Large intestine (tissue), 3 donors: Measurements from ENCODE around the gene VOPP1. TPM values are rescaled to one million over a fixed set of nuclear protein-coding genes. Genes with fewer than 3 reads are reported as not detected.

ENCODE experiments used
- DNase-seq, 2 donors: peaks; one replicate each; pipeline versions ENCODE4 v3.0.0 to v3.0.0-alpha.2; 2013
- H3K27ac ChIP-seq: one replicate; pipeline ENCODE4 v1.5.1; 2013; ENCODE audit warnings: low read length
- H3K27me3 ChIP-seq: 2 replicates; pipeline ENCODE4 v1.6.1; 2013; ENCODE audit warnings: low read length; ENCODE audit not compliant: control insufficient read depth, insufficient read depth
- H3K36me3 ChIP-seq: 2 replicates; pipeline ENCODE4 v1.6.1; 2013; ENCODE audit warnings: low read length; ENCODE audit not compliant: control insufficient read depth, insufficient read depth
- H3K4me1 ChIP-seq: one replicate; pipeline ENCODE4 v1.6.1; 2013; ENCODE audit warnings: low read length; ENCODE audit not compliant: control insufficient read depth, insufficient read depth
- H3K4me3 ChIP-seq: one replicate; pipeline ENCODE4 v1.5.1; 2013; ENCODE audit warnings: low read length
- H3K9me3 ChIP-seq: one replicate; pipeline ENCODE4 v1.6.1; 2013; ENCODE audit warnings: mild to moderate bottlenecking, low read depth, low read length, moderate library complexity; ENCODE audit not compliant: control insufficient read depth
- WGBS: methylation state at CpG from one replicate; pipeline ENCODE4 v1.1.5; 2013; ENCODE audit warnings: low lambda C conversion rate; ENCODE audit not compliant: insufficient coverage; 5-methylcytosine and 5-hydroxymethylcytosine counted together
- polyA plus RNA-seq: library from polyadenylated mRNA; unstranded; fragments of 120-200 nt; gene quantifications from one replicate; pipeline ENCODE4 v1.2.1, GENCODE V29; 2013

VOPP1 gene
- polyA plus RNA-seq, 1 donor: 29.9 TPM

DNA sequence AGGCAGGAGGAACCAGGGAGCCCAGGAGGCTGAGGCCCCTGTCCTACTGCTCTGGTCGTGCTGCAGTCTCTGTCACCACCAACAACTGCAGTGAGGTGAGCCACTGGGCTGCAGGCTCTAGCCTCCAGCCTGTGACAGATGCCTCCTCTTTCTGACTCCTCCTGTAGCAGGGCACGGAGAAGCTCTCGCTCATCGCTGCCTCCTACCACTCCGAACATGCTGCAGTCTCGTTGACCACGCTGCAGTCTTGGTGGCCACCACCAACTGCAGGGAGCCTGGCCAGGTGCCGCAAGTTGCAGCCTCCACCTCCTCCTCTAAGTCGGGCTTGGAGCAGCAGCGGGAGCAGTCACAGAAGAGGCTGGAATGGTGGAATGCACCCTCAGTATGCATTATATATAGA lies 22.1 kb upstream of the VOPP1 start:
- no peak overlapping the region for H3K27ac ChIP-seq
- no peak overlapping the region for H3K4me3 ChIP-seq
- no peak for DNase-seq
- H3K4me1 ChIP-seq: no peaks in the 10 kb centered on the region
- no peaks in the 10 kb centered on the region for H3K27me3 ChIP-seq
- no peaks in the 10 kb centered on the region for H3K36me3 ChIP-seq
- no CpG with 5 or more reads among the region's 10 CpGs for WGBS
- no peaks in the 10 kb centered on the region for H3K9me3 ChIP-seq

DNA sequence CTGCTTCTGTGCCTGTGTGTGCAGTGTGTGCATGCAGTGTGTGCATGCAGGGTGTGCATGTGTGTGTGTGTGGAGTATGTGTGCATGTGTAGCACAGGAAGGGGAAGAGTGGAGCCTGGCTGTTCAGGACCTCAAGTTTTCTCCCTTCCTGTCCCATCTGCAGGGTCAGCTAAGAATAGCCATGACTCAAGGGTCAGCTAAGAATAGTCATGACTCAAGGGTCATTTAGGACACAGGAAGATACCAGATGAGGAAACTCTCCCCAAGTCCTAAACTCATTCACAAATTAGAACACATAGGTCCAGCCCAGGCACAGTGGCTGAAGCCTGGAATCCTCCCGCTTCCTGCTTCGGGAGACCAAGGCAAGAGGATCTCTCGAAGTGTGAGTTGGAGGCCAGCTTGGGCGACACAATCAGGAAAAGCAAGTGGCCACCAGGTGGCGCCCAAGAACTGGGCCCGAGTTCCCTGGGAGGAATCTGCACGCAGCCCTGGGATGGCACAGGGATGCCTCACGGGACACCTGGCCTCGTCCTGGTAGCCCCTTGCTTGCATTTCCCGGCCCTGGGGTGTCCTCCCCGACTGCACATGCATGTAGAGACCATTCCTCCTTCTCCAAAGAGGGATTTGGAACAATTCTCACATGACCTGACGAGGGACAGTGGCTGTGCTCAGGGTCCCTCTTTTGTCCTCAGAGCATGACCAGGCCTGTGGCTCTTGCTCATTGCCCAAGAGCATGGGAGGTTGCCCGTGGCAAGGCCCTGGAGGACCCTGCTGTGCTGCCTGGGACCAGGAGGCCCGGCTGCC lies 21.4 kb upstream of the VOPP1 start:
- Histone ChIP-seq H3K4me1 (no peaks in the 10 kb centered on the region), H3K9me3 (no peaks in the 10 kb centered on the region), H3K36me3 (no peaks in the 10 kb centered on the region), H3K27me3 (no peaks in the 10 kb centered on the region), H3K27ac (no peak overlapping the region), H3K4me3 (no peak overlapping the region)
- WGBS: 90% methylated on average over 2 of the region's 14 CpGs
- DNase-seq: peak in 1 of 2 donors; percentile 23

DNA sequence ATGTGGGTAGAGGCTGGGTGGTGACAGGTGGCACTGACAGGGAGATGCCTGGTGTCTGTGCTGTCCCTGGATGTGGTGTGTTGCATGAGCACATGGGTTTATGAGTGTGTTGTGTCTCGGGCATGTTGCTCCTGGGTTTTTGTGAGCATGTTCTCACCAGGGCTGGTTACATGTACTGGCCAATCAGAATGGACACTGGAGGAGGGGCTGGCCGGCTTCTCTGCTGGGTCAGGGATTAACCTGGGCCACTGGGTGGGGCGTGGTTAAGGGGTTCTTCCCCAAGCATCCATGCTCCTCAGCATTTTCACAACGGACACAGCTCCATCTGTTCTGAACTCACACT lies 20.8 kb upstream of the VOPP1 start:
- H3K4me3 ChIP-seq: no peak overlapping the region
- no peaks in the 10 kb centered on the region for H3K36me3 ChIP-seq
- no CpG with 5 or more reads among the region's 4 CpGs for WGBS
- no peaks in the 10 kb centered on the region for H3K9me3 ChIP-seq
- no peaks in the 10 kb centered on the region for H3K27me3 ChIP-seq
- H3K27ac ChIP-seq: no peak overlapping the region
- H3K4me1 ChIP-seq: no peaks in the 10 kb centered on the region
- no peak for DNase-seq

DNA sequence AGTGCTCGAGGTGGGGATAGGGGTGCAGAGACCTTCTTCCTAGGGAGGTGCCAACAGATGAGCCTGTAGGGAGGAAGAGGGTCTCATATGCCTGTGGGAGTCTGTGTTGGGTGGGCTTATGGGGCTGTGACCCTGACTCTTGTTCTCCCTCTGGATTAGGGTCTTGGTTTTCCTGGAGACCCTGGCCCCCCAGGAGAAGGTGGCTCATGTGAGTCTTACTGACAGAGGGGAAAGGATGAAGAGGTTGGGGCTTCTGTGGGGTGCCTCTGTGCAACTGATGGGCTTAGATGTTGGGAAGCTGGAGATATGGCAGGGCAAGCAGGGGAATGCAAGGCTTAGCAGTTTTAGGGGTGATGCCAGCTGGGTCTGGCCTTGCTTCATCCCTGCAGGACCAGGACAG lies 20.2 kb upstream of the VOPP1 start:
- WGBS: no CpG with 5 or more reads among the region's 1 CpG
- H3K27ac ChIP-seq: no peak overlapping the region
- H3K27me3 ChIP-seq: no peaks in the 10 kb centered on the region

DNA sequence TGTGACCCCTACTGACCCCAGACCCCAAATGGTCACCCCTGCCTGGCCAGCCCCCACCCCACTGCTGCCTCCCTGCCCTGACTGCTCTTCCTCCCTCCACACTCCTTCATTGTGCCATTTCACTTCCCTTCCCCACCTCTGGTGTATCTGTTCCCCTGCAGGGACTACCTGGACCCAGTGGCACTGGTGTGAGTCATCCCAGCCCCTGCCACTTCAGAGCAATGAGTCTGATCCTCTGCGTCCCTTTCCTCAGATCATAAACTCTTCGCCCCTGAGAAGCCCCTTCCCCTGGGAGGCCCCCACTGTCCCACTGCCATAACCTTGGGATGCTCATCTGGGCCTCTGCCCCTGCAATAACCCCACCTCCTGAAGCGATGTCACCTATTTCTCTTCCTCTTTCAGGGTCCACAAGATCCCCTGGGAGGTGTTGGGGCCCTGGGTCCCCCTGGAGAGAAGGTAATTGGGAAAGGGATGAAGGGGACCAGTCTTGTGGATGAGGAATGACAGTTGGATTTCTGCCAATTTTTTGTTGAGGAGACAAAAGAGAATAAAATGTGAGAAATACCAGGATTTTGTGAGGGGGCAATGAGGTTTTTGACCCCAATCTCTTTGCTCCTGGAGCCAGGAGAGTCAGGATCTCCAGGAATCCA lies 19.1 kb upstream of the VOPP1 start:
- Histone ChIP-seq H3K4me3 (no peak overlapping the region), H3K27ac (no peak overlapping the region), H3K27me3 (no peaks in the 10 kb centered on the region), H3K4me1 (no peaks in the 10 kb centered on the region), H3K9me3 (no peaks in the 10 kb centered on the region), H3K36me3 (no peaks in the 10 kb centered on the region)
- DNase-seq: no peak
- no CpG with 5 or more reads among the region's 3 CpGs for WGBS

More for the DNA sequence above, 20.2 kb upstream of the VOPP1 start:
- DNase-seq: no peak
- Histone ChIP-seq H3K36me3 (no peaks in the 10 kb centered on the region), H3K9me3 (no peaks in the 10 kb centered on the region), H3K4me1 (no peaks in the 10 kb centered on the region), H3K4me3 (no peak overlapping the region)

DNA sequence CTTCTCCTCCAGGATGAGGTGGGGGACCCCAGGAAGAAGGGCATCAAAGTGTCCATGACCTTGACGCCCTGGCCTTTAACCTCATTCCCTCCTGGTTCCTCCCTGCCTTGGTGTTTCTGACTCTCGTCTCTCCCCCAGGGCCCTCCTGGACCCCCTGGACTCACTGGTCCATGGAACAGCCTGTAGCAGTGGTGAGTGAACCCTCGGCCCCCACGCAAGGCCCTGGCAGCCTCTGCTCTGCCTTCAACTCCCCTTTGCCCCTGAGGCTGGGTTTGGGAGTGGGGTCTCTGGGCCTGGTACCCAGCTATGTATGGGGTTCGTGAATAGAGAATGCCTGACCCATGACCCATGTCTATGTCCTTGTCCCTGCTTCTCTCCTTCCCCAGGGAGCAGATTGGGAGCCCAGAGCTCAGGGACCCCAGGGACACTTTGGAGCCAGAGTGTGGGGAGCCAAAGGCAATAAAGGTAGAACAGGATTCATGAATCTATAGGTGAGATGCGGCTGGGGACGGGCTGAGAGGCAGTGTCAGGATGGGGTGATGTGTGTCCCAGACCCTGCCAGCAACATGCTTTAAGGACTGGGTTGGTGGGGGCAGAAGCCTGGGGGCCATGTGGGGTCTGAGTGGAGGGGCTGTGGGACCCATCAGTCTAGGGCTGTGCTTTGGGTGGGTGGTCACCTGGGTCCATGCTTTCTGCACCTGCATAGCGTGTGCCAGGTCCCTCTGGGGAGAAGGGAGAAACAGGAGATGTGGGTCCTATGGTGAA lies 18.4 kb upstream of the VOPP1 start:
- WGBS: no CpG with 5 or more reads among the region's 8 CpGs
- DNase-seq: no peak
- Histone ChIP-seq H3K27me3 (no peaks in the 10 kb centered on the region), H3K4me1 (no peaks in the 10 kb centered on the region), H3K4me3 (no peak overlapping the region), H3K36me3 (no peaks in the 10 kb centered on the region), H3K27ac (no peak overlapping the region), H3K9me3 (no peaks in the 10 kb centered on the region)

DNA sequence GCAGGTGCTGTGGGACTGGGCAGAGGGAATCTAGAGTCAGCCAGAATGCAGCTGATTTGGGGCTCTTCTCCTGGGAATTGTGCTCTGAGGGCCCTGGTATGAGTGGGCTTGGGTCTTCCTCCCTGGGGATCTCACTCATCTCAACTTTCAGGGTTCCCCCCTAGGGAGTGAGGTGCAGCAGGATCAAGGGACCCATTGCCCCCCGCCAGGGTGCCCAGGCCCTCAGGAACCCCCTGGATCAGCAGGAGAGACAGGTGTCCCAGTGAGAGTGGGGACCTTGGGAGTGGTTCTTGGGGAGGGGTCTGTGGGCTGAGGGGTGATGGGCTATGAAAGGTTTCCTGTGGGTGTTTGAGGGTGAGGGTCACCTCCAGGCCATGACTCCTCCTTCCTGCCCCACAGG lies 17.6 kb upstream of the VOPP1 start:
- H3K27me3 ChIP-seq: no peaks in the 10 kb centered on the region
- H3K27ac ChIP-seq: no peak overlapping the region
- WGBS: no CpG with 5 or more reads among the region's 1 CpG
- DNase-seq: no peak
- no peaks in the 10 kb centered on the region for H3K36me3 ChIP-seq
- no peaks in the 10 kb centered on the region for H3K9me3 ChIP-seq
- no peak overlapping the region for H3K4me3 ChIP-seq
- H3K4me1 ChIP-seq: no peaks in the 10 kb centered on the region

DNA sequence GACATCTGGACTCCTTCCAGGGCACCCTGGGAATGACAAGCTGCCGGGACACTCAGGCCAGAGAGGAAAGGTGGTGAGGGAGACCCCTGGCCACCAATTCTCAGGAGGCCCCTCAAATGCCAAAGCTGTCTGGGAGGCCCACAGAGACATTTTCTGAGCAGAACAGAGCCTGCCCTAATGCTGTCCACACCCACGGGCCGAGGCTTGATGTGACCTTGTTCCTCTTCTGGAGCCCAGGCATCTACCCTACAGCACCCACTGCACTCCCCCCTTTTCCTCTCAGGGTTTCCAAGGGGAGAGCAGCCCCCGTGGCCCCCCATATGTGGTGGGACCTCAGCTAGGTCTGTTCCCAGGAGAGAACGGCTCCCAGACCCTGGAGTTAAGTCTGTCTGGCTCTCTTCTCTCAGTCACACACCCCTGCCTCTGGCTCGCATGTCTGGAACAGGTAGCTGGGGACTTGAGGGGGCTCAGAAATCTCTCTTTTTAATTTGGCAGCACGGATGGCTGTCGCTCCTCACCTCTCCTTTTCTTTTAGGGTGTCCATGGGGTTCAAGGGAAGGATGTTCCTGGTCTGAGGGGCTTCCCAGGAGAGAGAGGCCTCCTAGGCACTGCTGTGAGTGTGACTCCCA lies 16.8 kb upstream of the VOPP1 start:
- no peak for DNase-seq

DNA sequence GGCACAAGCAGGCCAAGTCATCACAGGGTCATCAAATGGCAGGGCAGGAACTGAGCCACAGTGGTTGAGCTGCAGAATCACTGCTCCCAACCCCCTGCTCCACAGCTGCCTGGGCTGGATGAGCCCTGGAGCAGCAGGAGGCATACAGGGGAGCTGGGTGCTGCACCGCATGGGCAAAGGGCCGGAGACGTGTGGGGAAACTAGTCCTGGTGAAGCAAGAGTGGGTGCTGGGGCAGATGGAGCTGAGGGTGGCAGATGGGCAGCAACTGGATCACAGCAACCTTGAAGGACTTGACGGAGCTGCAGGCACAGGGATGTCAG lies 16.0 kb upstream of the VOPP1 start:
- Histone ChIP-seq H3K36me3 (no peaks in the 10 kb centered on the region), H3K27me3 (no peaks in the 10 kb centered on the region), H3K4me3 (no peak overlapping the region), H3K9me3 (no peaks in the 10 kb centered on the region), H3K4me1 (no peaks in the 10 kb centered on the region), H3K27ac (no peak overlapping the region)
- WGBS: no CpG with 5 or more reads among the region's 4 CpGs
- DNase-seq: no peak

More for the DNA sequence above, 16.8 kb upstream of the VOPP1 start:
- no peak overlapping the region for H3K27ac ChIP-seq
- H3K36me3 ChIP-seq: no peaks in the 10 kb centered on the region
- H3K4me3 ChIP-seq: no peak overlapping the region
- no peaks in the 10 kb centered on the region for H3K4me1 ChIP-seq
- no peaks in the 10 kb centered on the region for H3K27me3 ChIP-seq
- H3K9me3 ChIP-seq: no peaks in the 10 kb centered on the region
- no CpG with 5 or more reads among the region's 8 CpGs for WGBS

DNA sequence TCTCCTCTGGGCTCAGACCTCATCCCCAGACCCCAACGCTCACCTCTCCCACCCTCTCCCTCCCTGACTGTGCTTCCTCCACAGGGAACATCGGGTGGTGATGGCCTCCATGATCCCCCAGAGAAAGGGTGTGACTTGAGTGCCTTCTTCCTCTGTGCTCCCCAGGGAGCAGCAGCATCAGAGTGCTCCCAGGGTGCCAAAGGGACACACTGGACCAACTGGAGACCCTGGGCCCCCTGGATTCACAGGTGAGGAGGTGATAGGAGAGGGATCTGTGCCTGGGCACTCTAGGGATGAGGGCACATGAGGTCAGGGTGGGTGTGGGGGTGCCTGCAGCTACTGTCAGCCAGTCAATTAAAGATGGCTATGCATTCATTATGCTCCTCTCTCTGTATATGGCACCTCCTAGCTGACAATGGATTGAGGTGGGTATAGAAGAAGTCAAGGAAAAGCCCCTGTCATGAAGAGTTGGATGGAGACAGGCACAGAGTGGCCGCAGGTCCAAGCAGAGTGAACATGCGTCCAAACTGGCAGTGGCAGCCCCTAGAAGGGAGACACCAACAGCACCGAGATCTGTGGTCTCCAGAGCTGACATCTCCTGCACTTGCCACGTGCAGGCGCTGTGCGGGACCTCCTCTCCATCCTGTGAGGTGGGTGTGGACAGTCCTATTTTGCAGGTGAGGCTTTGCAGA lies 15.5 kb upstream of the VOPP1 start:
- DNase-seq: no peak
- H3K27ac ChIP-seq: no peak overlapping the region
- WGBS: no CpG with 5 or more reads among the region's 8 CpGs
- H3K27me3 ChIP-seq: no peaks in the 10 kb centered on the region
- H3K36me3 ChIP-seq: no peaks in the 10 kb centered on the region
- H3K4me1 ChIP-seq: no peaks in the 10 kb centered on the region
- no peaks in the 10 kb centered on the region for H3K9me3 ChIP-seq
- H3K4me3 ChIP-seq: no peak overlapping the region
